Cardiac fibroblast (primary cell): Measurements from ENCODE around the gene ADRA2C.

ENCODE experiments used
- DNase-seq, 2 donors: peaks; one replicate each; pipeline versions ENCODE4 v3.0.0 to v3.0.0-alpha.2; 2010; ENCODE audit warnings: low read depth in 2 of 2
- H3K4me3 ChIP-seq, 2 donors: replicated peaks in 1 of 2; 1 replicate in 1 of 2; 2 replicates in 1 of 2; pipeline ENCODE4 v1.5.1; 2011; ENCODE audit warnings: low read depth in 2 of 2, low read length in 2 of 2, mild to moderate bottlenecking in 2 of 2, moderate library complexity in 1 of 2
- TF ChIP-seq, protein P1 (sequence below): IDR thresholded peaks from one replicate; pipeline ENCODE4 v1.5.1; 2011; ENCODE audit warnings: low read depth, mild to moderate bottlenecking, low read length, inconsistent platforms

The ADRA2C gene

DNA sequence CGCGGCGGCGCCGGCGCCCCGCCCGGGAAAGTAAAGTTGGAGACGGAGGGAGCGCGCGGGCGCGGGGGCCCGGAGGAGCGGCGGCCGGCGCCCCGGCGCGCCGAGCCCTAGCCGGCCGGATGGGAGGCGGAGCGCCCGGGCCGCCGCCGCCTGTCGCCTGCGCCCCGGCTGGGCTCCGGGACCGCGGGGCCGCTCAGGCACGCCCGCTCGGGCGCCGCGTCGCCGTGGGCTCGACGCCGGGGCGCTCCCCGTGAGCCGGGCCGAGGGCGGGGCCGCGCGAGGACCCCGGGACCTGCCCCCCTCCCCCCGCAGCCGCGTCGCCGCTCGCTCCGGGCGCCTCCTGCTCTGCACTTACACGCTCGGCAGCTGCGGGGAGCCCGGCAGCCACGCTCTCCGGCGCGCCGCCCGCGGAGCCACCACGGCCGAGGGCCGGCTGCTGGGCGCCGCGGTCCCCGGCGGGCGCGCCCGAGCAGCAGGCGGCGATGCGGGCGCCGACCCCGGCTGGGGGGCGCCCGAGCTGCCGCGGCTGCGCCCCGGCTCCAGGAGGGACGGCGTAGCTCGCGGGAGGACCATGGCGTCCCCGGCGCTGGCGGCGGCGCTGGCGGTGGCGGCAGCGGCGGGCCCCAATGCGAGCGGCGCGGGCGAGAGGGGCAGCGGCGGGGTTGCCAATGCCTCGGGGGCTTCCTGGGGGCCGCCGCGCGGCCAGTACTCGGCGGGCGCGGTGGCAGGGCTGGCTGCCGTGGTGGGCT is at the start of gene ADRA2C:
ADRA2C (plus strand) TSS at position 350 of the 749 bp plus-strand sequence; CDS start at position 572, 222 bp downstream.
- H3K4me3 ChIP-seq, result no peak within 1 kb of the TSS
- DNase-seq, result no peak
- TF ChIP-seq, protein P1, sequence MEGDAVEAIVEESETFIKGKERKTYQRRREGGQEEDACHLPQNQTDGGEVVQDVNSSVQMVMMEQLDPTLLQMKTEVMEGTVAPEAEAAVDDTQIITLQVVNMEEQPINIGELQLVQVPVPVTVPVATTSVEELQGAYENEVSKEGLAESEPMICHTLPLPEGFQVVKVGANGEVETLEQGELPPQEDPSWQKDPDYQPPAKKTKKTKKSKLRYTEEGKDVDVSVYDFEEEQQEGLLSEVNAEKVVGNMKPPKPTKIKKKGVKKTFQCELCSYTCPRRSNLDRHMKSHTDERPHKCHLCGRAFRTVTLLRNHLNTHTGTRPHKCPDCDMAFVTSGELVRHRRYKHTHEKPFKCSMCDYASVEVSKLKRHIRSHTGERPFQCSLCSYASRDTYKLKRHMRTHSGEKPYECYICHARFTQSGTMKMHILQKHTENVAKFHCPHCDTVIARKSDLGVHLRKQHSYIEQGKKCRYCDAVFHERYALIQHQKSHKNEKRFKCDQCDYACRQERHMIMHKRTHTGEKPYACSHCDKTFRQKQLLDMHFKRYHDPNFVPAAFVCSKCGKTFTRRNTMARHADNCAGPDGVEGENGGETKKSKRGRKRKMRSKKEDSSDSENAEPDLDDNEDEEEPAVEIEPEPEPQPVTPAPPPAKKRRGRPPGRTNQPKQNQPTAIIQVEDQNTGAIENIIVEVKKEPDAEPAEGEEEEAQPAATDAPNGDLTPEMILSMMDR, result no peak

DNA sequence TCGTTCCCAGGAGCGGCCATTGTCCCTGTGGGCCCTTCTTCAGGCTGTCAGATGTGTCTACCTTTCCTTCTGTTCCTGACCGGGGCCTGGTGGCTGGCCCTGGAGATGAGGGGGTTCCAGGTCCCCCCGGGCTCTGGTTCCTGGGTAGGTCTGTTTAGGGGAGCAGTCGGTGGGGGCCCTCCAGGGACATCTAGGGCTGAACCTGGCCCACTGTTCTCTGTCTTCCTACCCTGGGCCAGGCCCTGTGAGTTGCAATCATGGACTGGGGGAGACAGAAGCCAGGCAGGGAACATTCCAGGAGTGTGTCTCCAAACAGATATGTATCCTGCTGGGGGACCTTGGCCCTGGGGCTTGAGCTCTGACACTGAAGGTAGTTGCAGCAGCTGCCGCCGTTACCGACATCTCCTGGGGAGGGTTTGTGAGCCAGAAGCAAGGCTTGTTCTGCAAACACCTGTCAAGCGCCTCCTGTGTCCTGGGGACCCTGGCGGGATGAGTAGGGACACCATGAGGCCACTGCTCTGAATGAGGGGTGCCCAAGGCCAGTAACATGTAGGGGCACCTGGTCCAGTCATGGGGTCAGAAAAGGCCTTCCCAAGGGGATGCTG is 49.5 kb upstream of the ADRA2C start:
- no peak overlapping the region for H3K4me3 ChIP-seq
- TF ChIP-seq, protein P1, result no peak
- DNase-seq, result no peak

DNA sequence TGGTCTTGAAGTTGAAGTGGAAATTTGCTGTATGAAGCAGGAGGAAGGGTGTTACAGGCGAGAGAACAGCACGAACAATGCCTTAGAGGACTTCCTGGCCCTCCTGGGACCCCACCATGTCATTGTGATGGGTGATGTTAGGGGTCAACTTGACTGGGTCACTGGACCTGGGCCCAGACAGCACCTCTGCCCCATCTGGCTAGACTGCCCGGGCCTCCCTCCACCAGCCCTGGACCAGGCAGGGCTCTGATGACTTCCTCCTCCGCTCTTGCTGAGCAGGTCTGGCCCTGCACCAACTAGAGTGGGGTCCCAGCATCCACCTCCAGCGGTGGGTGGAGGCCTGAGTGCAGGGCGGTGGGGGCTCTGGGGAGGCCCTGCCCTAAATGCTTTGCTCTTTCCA is 48.9 kb upstream of the ADRA2C start:
- no peak for DNase-seq
- TF ChIP-seq, protein P1, result no peak
- H3K4me3 ChIP-seq, result no peak overlapping the region

DNA sequence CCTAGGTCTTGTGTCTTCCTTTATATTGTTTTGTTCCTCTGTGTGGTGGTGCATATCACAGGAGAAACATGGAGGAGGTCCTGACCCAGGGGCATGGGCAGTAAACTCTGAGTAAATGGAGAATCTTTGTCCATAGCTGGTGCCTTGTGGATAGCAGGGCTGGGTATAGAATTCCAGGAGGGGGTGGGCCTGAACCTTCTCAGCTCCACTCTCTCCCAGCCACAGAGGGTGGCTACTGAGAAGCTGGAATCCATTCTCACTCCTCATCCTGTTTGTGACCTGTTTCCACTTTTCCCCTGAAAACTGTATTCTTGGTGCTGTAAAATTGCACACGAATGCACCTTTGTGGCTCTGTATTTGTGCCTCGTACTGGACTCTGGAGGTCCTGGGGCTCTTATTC is 47.7 kb upstream of the ADRA2C start:
- TF ChIP-seq, protein P1, result no peak
- H3K4me3 ChIP-seq, result no peak overlapping the region
- DNase-seq, result no peak

DNA sequence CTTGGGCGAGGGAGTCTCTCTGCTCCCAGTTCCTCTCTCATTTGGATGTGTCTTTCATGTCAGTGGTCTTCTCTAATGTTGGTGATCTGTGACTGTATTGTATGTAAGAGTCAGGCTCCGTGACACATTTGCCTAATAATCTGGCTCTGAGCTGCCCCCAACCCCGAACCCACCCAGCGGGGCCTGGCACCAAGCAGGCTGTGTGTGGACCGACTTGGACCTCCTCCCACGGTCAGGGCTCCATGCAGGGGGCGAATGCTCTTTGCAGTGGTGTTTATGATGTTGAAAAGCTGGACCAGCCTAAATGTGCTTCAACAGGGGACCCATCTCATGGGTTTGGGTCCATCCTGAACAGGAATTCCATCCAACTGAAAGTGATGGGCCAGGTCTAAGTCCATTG is 47.0 kb upstream of the ADRA2C start:
- H3K4me3 ChIP-seq, result no peak overlapping the region
- no peak for DNase-seq

DNA sequence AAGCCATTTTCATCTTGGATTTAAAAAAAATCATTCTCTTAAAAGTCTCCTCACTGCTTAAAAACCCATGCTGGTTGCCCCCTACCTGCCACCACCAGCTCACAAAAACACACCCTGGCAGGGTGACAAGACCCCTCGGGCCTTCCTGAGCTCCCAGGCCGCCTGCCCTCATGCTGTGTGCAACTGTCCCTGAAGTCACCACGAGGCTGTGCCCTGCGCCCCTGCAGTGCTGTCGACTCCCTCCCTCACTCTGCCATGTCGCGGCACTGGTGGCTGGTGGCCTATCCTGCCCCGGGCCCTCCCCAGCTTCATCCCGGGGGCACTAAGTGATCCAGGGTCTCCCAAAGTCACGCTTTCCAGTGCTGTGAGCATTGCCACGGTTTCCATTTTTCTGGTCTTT is 46.3 kb upstream of the ADRA2C start:
- TF ChIP-seq, protein P1, result no peak
- no peak overlapping the region for H3K4me3 ChIP-seq
- no peak for DNase-seq

More for the DNA sequence above, 47.0 kb upstream of the ADRA2C start:
- TF ChIP-seq, protein P1, result no peak
